ENCODE data around the gene IGF2BP2. TPM values are rescaled to one million over a fixed set of nuclear protein-coding genes. Genes with fewer than 3 reads are reported as not detected.
A peak's percentile ranks its signal among the peaks of the same experiment; 100 is the strongest.

Gene IGF2BP2
- total and polyA plus RNA-seq, 3 experiments from 2014 or later = 0.42 TPM; not detected in 1

- CTCF ChIA-PET = no interaction called here
- H3K4me1 Mint-ChIP-seq = no peaks in the 10 kb centered on the region
- no peak overlapping the region for H3K27ac ChIP-seq (ENCODE audit: low read depth, low read length)
- H3K9me3 ChIP-seq (ENCODE audit: low read length) = no peaks in the 10 kb centered on the region
- H3K4me3 ChIP-seq (ENCODE audit: low read length) = no peak overlapping the region
- H3K27me3 Mint-ChIP-seq = peaks cover 8 to 42% of the 10 kb centered on the region in 2 donors
- DNase-seq = no peak
- H3K27ac Mint-ChIP-seq = no peak overlapping the region
- no peaks in the 10 kb centered on the region for H3K36me3 ChIP-seq (ENCODE audit: insufficient read depth, low read length)
- peaks cover 0 to 4% (median 0%) of the 10 kb centered on the region in 5 donors for H3K9me3 Mint-ChIP-seq
- no peak overlapping the region for H3K4me3 Mint-ChIP-seq
- no peaks in the 10 kb centered on the region for H3K27me3 ChIP-seq (ENCODE audit: insufficient read depth, low read length, poor library complexity, severe bottlenecking)
- H3K36me3 Mint-ChIP-seq = no peaks in the 10 kb centered on the region
- no peaks in the 10 kb centered on the region for H3K4me1 ChIP-seq (ENCODE audit: insufficient read depth, low read length)
- POLR2A ChIA-PET = no interaction called here
Observed at GRCh38 chr3:185711255-185711870, 113.5 kb downstream of the IGF2BP2 start.

- no peak for DNase-seq
- Histone ChIP-seq H3K4me1 (ENCODE audit: insufficient read depth, low read length) (no peaks in the 10 kb centered on the region), H3K4me3 (ENCODE audit: low read length) (no peak overlapping the region), H3K9me3 (ENCODE audit: low read length) (no peaks in the 10 kb centered on the region), H3K27ac (ENCODE audit: low read depth, low read length) (no peak overlapping the region), H3K27me3 (ENCODE audit: insufficient read depth, low read length, poor library complexity, severe bottlenecking) (no peaks in the 10 kb centered on the region), H3K36me3 (ENCODE audit: insufficient read depth, low read length) (no peaks in the 10 kb centered on the region)
- no peaks in the 10 kb centered on the region for H3K4me1 Mint-ChIP-seq
- POLR2A ChIA-PET = no interaction called here
- H3K27ac Mint-ChIP-seq = no peak overlapping the region
- H3K4me3 Mint-ChIP-seq = no peak overlapping the region
- no peaks in the 10 kb centered on the region for H3K36me3 Mint-ChIP-seq
- CTCF ChIA-PET = no interaction called here
- peaks cover 0 to 5% (median 4%) of the 10 kb centered on the region in 5 donors for H3K9me3 Mint-ChIP-seq
- peaks cover 11 to 34% of the 10 kb centered on the region in 2 donors for H3K27me3 Mint-ChIP-seq
Observed at GRCh38 chr3:185709251-185709955, 115.4 kb downstream of the IGF2BP2 start.

GRCh38 chr3:185708392-185708791, 116.5 kb downstream of the IGF2BP2 start:
- no peak overlapping the region for H3K4me3 Mint-ChIP-seq
- H3K27me3 Mint-ChIP-seq = peaks cover 13 to 34% of the 10 kb centered on the region in 2 donors
- ChIA-PET CTCF (no interaction called here), POLR2A (no interaction called here)
- H3K36me3 Mint-ChIP-seq = no peaks in the 10 kb centered on the region
- DNase-seq = no peak
- H3K9me3 ChIP-seq (ENCODE audit: low read length) = no peaks in the 10 kb centered on the region
- H3K27ac Mint-ChIP-seq = no peak overlapping the region
- no peaks in the 10 kb centered on the region for H3K36me3 ChIP-seq (ENCODE audit: insufficient read depth, low read length)
- H3K27me3 ChIP-seq (ENCODE audit: insufficient read depth, low read length, poor library complexity, severe bottlenecking) = no peaks in the 10 kb centered on the region
- H3K4me3 ChIP-seq (ENCODE audit: low read length) = no peak overlapping the region
- no peak overlapping the region for H3K27ac ChIP-seq (ENCODE audit: low read depth, low read length)
- peaks cover 0 to 5% (median 0%) of the 10 kb centered on the region in 5 donors for H3K9me3 Mint-ChIP-seq
- H3K4me1 Mint-ChIP-seq = no peaks in the 10 kb centered on the region
- H3K4me1 ChIP-seq (ENCODE audit: insufficient read depth, low read length) = no peaks in the 10 kb centered on the region

GRCh38 chr3:185705498-185705897, 119.3 kb downstream of the IGF2BP2 start:
- no peak overlapping the region for H3K4me3 Mint-ChIP-seq
- POLR2A ChIA-PET = no interaction called here
- Histone ChIP-seq H3K4me1 (ENCODE audit: insufficient read depth, low read length) (no peaks in the 10 kb centered on the region), H3K27me3 (ENCODE audit: insufficient read depth, low read length, poor library complexity, severe bottlenecking) (no peaks in the 10 kb centered on the region), H3K36me3 (ENCODE audit: insufficient read depth, low read length) (no peaks in the 10 kb centered on the region), H3K9me3 (ENCODE audit: low read length) (no peaks in the 10 kb centered on the region), H3K4me3 (ENCODE audit: low read length) (no peak overlapping the region), H3K27ac (ENCODE audit: low read depth, low read length) (no peak overlapping the region)
- CTCF ChIA-PET = no interaction called here
- no peaks in the 10 kb centered on the region for H3K36me3 Mint-ChIP-seq
- peak overlapping the region in 1 of 8 donors; percentile 33 for H3K27ac Mint-ChIP-seq
- no peak for DNase-seq
- H3K27me3 Mint-ChIP-seq = peaks cover 17 to 38% of the 10 kb centered on the region in 2 donors
- H3K4me1 Mint-ChIP-seq = no peaks in the 10 kb centered on the region
- peaks cover 0 to 5% (median 0%) of the 10 kb centered on the region in 5 donors for H3K9me3 Mint-ChIP-seq

- Histone ChIP-seq H3K27me3 (ENCODE audit: insufficient read depth, low read length, poor library complexity, severe bottlenecking) (no peaks in the 10 kb centered on the region), H3K4me3 (ENCODE audit: low read length) (no peak overlapping the region), H3K4me1 (ENCODE audit: insufficient read depth, low read length) (no peaks in the 10 kb centered on the region), H3K27ac (ENCODE audit: low read depth, low read length) (peak overlapping the region; percentile 27), H3K9me3 (ENCODE audit: low read length) (no peaks in the 10 kb centered on the region), H3K36me3 (ENCODE audit: insufficient read depth, low read length) (no peaks in the 10 kb centered on the region)
- POLR2A ChIA-PET = no interaction called here
- Mint-ChIP-seq H3K4me1 (no peaks in the 10 kb centered on the region), H3K4me3 (no peak overlapping the region), H3K36me3 (no peaks in the 10 kb centered on the region), H3K9me3 (peaks cover 0 to 5% (median 0%) of the 10 kb centered on the region in 5 donors), H3K27ac (no peak overlapping the region), H3K27me3 (peaks cover 12 to 33% of the 10 kb centered on the region in 2 donors)
- CTCF ChIA-PET = no interaction called here
- DNase-seq = no peak
Observed at GRCh38 chr3:185702262-185703225, 122.3 kb downstream of the IGF2BP2 start.

- H3K36me3 Mint-ChIP-seq = no peaks in the 10 kb centered on the region
- H3K27me3 Mint-ChIP-seq = peaks cover 12 to 33% of the 10 kb centered on the region in 2 donors
- no peaks in the 10 kb centered on the region for H3K36me3 ChIP-seq (ENCODE audit: insufficient read depth, low read length)
- H3K27ac ChIP-seq (ENCODE audit: low read depth, low read length) = peak overlapping the region; percentile 27
- H3K9me3 Mint-ChIP-seq = peaks cover 0 to 5% (median 0%) of the 10 kb centered on the region in 5 donors
- H3K4me3 Mint-ChIP-seq = no peak overlapping the region
- H3K27ac Mint-ChIP-seq = no peak overlapping the region
- H3K4me1 ChIP-seq (ENCODE audit: insufficient read depth, low read length) = no peaks in the 10 kb centered on the region
- H3K27me3 ChIP-seq (ENCODE audit: insufficient read depth, low read length, poor library complexity, severe bottlenecking) = no peaks in the 10 kb centered on the region
- H3K4me3 ChIP-seq (ENCODE audit: low read length) = no peak overlapping the region
- H3K4me1 Mint-ChIP-seq = no peaks in the 10 kb centered on the region
- ChIA-PET POLR2A (no interaction called here), CTCF (no interaction called here)
- no peaks in the 10 kb centered on the region for H3K9me3 ChIP-seq (ENCODE audit: low read length)
- no peak for DNase-seq
Observed at GRCh38 chr3:185701611-185702261, 123.1 kb downstream of the IGF2BP2 start.

- no peaks in the 10 kb centered on the region for H3K36me3 ChIP-seq (ENCODE audit: insufficient read depth, low read length)
- no peaks in the 10 kb centered on the region for H3K9me3 ChIP-seq (ENCODE audit: low read length)
- Mint-ChIP-seq H3K27me3 (peaks cover 9 to 43% of the 10 kb centered on the region in 2 donors), H3K36me3 (no peaks in the 10 kb centered on the region), H3K27ac (no peak overlapping the region), H3K4me3 (no peak overlapping the region), H3K9me3 (peaks cover 0 to 3% (median 0%) of the 10 kb centered on the region in 5 donors), H3K4me1 (no peaks in the 10 kb centered on the region)
- H3K27ac ChIP-seq (ENCODE audit: low read depth, low read length) = no peak overlapping the region
- no peak for DNase-seq
- H3K4me1 ChIP-seq (ENCODE audit: insufficient read depth, low read length) = no peaks in the 10 kb centered on the region
- no peaks in the 10 kb centered on the region for H3K27me3 ChIP-seq (ENCODE audit: insufficient read depth, low read length, poor library complexity, severe bottlenecking)
- no peak overlapping the region for H3K4me3 ChIP-seq (ENCODE audit: low read length)
- CTCF ChIA-PET = no interaction called here
- POLR2A ChIA-PET = no interaction called here
Observed at GRCh38 chr3:185699927-185700326, 124.9 kb downstream of the IGF2BP2 start.
